WERI-Rb-1 (cell line): Measurements from ENCODE around the gene MCTP1.

Experiments
- DNase-seq: peaks from one replicate; pipeline ENCODE4 v3.0.0-alpha.2; 2020
- H3K27ac ChIP-seq: fragments of 250-450 bp; sonication (Bioruptor Pico); 2 replicates; pipeline ENCODE4 v1.5.1; 2020; ENCODE audit warnings: mild to moderate bottlenecking, moderate library complexity
- H3K27me3 ChIP-seq: fragments of 250-450 bp; sonication (Bioruptor Pico); 2 replicates; pipeline ENCODE4 v1.5.1; 2021; ENCODE audit warnings: mild to moderate bottlenecking, low read depth, moderate library complexity; ENCODE audit not compliant: insufficient read depth, severe bottlenecking
- H3K36me3 ChIP-seq: fragments of 250-450 bp; sonication (Bioruptor Pico); 2 replicates; pipeline ENCODE4 v1.5.1; 2020; ENCODE audit warnings: mild to moderate bottlenecking, moderate library complexity
- H3K4me3 ChIP-seq: 2 replicates; pipeline ENCODE4 v1.5.1; 2011; ENCODE audit warnings: low read depth, mild to moderate bottlenecking, control low read depth, low read length
- H3K9me3 ChIP-seq: fragments of 250-450 bp; sonication (Bioruptor Pico); 2 replicates; pipeline ENCODE4 v1.5.1; 2021; ENCODE audit warnings: mild to moderate bottlenecking, moderate library complexity; ENCODE audit not compliant: severe bottlenecking
- CTCF ChIP-seq: IDR thresholded peaks from 2 replicates; pipeline ENCODE4 v1.5.1; 2011; ENCODE audit warnings: low read depth, mild to moderate bottlenecking, control low read depth, inconsistent platforms, low read length

The MCTP1 gene

GRCh38 chr5:95235439-95235982 is 49.4 kb downstream of the MCTP1 start:
- no peak for TF ChIP-seq CTCF
- no peak for DNase-seq
- Histone ChIP-seq H3K27me3 (no peaks in the 10 kb centered on the region), H3K36me3 (no peaks in the 10 kb centered on the region), H3K9me3 (no peaks in the 10 kb centered on the region), H3K4me3 (no peak overlapping the region), H3K27ac (no peak overlapping the region)

- H3K9me3 ChIP-seq, result no peaks in the 10 kb centered on the region
- no peaks in the 10 kb centered on the region for H3K27me3 ChIP-seq
- no peak overlapping the region for H3K27ac ChIP-seq
- no peaks in the 10 kb centered on the region for H3K36me3 ChIP-seq
- TF ChIP-seq CTCF, result no peak
- H3K4me3 ChIP-seq, result no peak overlapping the region
- DNase-seq, result no peak
Measured at GRCh38 chr5:95229646-95230045, 55.2 kb downstream of the MCTP1 start.

GRCh38 chr5:95224701-95225459 is 60.0 kb downstream of the MCTP1 start:
- no peak for TF ChIP-seq CTCF
- no peak overlapping the region for H3K4me3 ChIP-seq
- H3K9me3 ChIP-seq, result no peaks in the 10 kb centered on the region

GRCh38 chr5:95223566-95224258 is 61.2 kb downstream of the MCTP1 start:
- Histone ChIP-seq H3K36me3 (no peaks in the 10 kb centered on the region), H3K4me3 (no peak overlapping the region), H3K9me3 (no peaks in the 10 kb centered on the region), H3K27me3 (no peaks in the 10 kb centered on the region), H3K27ac (no peak overlapping the region)
- TF ChIP-seq CTCF, result no peak
- no peak for DNase-seq

More at GRCh38 chr5:95224701-95225459, 60.0 kb downstream of the MCTP1 start:
- no peaks in the 10 kb centered on the region for H3K36me3 ChIP-seq
- no peak overlapping the region for H3K27ac ChIP-seq
- H3K27me3 ChIP-seq, result no peaks in the 10 kb centered on the region
- no peak for DNase-seq

GRCh38 chr5:95222836-95223235 is 62.1 kb downstream of the MCTP1 start:
- Histone ChIP-seq H3K9me3 (no peaks in the 10 kb centered on the region), H3K4me3 (no peak overlapping the region), H3K36me3 (no peaks in the 10 kb centered on the region), H3K27me3 (no peaks in the 10 kb centered on the region), H3K27ac (no peak overlapping the region)
- no peak for DNase-seq
- no peak for TF ChIP-seq CTCF
